T-helper 2 cell treated with Interferon-gamma antibody and Interleukin-4, amounts not matched to agents 100 ng/mL and 5 ng/mL, for 36 hours (primary cell): ENCODE measurements around the gene DNAJC12. TPM values are rescaled to one million over a fixed set of nuclear protein-coding genes. Genes with fewer than 3 reads are reported as not detected.

ENCODE experiments used
- intact Hi-C: fragments of 100-400 bp; cut with micrococcal nuclease; formaldehyde crosslinking; loops from one replicate; pipeline ENCODE4 v1.15.1; 2023
- total RNA-seq: library from RNA; stranded (reverse); gene quantifications from 2 replicates; pipeline ENCODE4 v1.2.3, GENCODE V29; 2022

DNAJC12 gene
- total RNA-seq, 1 donor from 2014 or later = 3.7 TPM

- intact Hi-C loops = no loop called here
These were observed 43.7 kb downstream of the DNAJC12 start for GRCh38 chr10:67794256-67794655.

GRCh38 chr10:67793313-67793712 lies 44.7 kb downstream of the DNAJC12 start:
- intact Hi-C loops = no loop called here

- intact Hi-C loops = no loop called here
These were observed 45.3 kb downstream of the DNAJC12 start for GRCh38 chr10:67792653-67793052.

GRCh38 chr10:67790534-67791408 lies 47.2 kb downstream of the DNAJC12 start:
- intact Hi-C loops = no loop called here

- intact Hi-C loops = loop anchor here (2.0 to 5.0 kb wide), 2 partner anchors 59 to 93 kb away; partner anchors contain the start of gene SIRT1
These were observed 48.2 kb downstream of the DNAJC12 start for GRCh38 chr10:67789769-67790168.

GRCh38 chr10:67788028-67788886 lies 49.7 kb downstream of the DNAJC12 start:
- intact Hi-C loops = loop anchor here (1.0 to 5.0 kb wide), 4 partner anchors 61 to 514 kb away; partner anchors contain the start of gene SIRT1

- intact Hi-C loops = loop anchor here (1.0 to 5.0 kb wide), 2 partner anchors 21 to 97 kb away; partner anchors contain the start of gene SIRT1
These were observed 52.9 kb downstream of the DNAJC12 start for GRCh38 chr10:67785098-67785497.

GRCh38 chr10:67784474-67784873 lies 53.5 kb downstream of the DNAJC12 start:
- intact Hi-C loops = no loop called here

- intact Hi-C loops = no loop called here
These were observed 54.2 kb downstream of the DNAJC12 start for GRCh38 chr10:67783606-67784294.

- intact Hi-C loops = no loop called here
These were observed 55.5 kb downstream of the DNAJC12 start for GRCh38 chr10:67782530-67782929.

- intact Hi-C loops = loop anchor here (1.0 kb wide), 5 partner anchors 17 to 260 kb away; no protein-coding TSS in a partner anchor
These were observed 57.0 kb downstream of the DNAJC12 start for GRCh38 chr10:67780759-67781538.

GRCh38 chr10:67780204-67780621 lies 57.8 kb downstream of the DNAJC12 start:
- intact Hi-C loops = loop anchor here (1.0 kb wide), 5 partner anchors 16 to 259 kb away; no protein-coding TSS in a partner anchor

GRCh38 chr10:67779465-67780203 lies 58.4 kb downstream of the DNAJC12 start:
- intact Hi-C loops = loop anchor here (1.0 to 5.0 kb wide), 6 partner anchors 15 to 847 kb away; no protein-coding TSS in a partner anchor

- intact Hi-C loops = loop anchor here (5.0 kb wide), 1 partner anchor 844 kb away; no protein-coding TSS in a partner anchor
These were observed 61.6 kb downstream of the DNAJC12 start for GRCh38 chr10:67776371-67776770.

GRCh38 chr10:67775279-67775678 lies 62.7 kb downstream of the DNAJC12 start:
- intact Hi-C loops = loop anchor here (5.0 kb wide), 1 partner anchor 843 kb away; no protein-coding TSS in a partner anchor

GRCh38 chr10:67772894-67773511 lies 65.0 kb downstream of the DNAJC12 start:
- intact Hi-C loops = no loop called here

GRCh38 chr10:67772151-67772550 lies 65.8 kb downstream of the DNAJC12 start:
- intact Hi-C loops = no loop called here

GRCh38 chr10:67771200-67771599 lies 66.8 kb downstream of the DNAJC12 start:
- intact Hi-C loops = no loop called here

GRCh38 chr10:67770537-67770936 lies 67.5 kb downstream of the DNAJC12 start:
- intact Hi-C loops = no loop called here
